Keratinocyte (primary cell): ENCODE data around the gene RPL34. TPM values are rescaled to one million over a fixed set of nuclear protein-coding genes. Genes with fewer than 3 reads are reported as not detected.

Experiments used
- DNase-seq: peaks from one replicate; pipeline ENCODE4 v3.0.0-alpha.2; 2011; ENCODE audit warnings: low read depth, missing footprints, low spot score
- FAIRE-seq: peaks from 2 replicates; lab custom pipeline; 2011; peaks lifted over from hg19 to GRCh38; lab: Jason Lieb, UNC
- H2AFZ ChIP-seq: 2 replicates; pipeline ENCODE4 v1.6.0; 2012; ENCODE audit warnings: low read length, control low read depth, inconsistent platforms; ENCODE audit not compliant: control insufficient read depth
- H3K27ac ChIP-seq: 2 replicates; pipeline ENCODE4 v1.5.1; 2011; ENCODE audit warnings: low read length; ENCODE audit not compliant: control insufficient read depth, insufficient read depth
- H3K27me3 ChIP-seq: 3 replicates; pipeline ENCODE4 v1.6.0; 2011; ENCODE audit warnings: low read length; ENCODE audit not compliant: control insufficient read depth, insufficient read depth; ENCODE audit errors: extremely low read depth
- H3K36me3 ChIP-seq, 2 experiments: 2 replicates in 1 of 2; 3 replicates in 1 of 2; pipeline ENCODE4 v1.5.1; 2011; ENCODE audit warnings: low read length in 2 of 2, mild to moderate bottlenecking in 1 of 2; ENCODE audit not compliant: control insufficient read depth in 2 of 2, insufficient read depth in 2 of 2; ENCODE audit errors: extremely low read depth in 1 of 2
- H3K4me1 ChIP-seq: 3 replicates; pipeline ENCODE4 v1.5.1; 2011; ENCODE audit warnings: low read length; ENCODE audit not compliant: control insufficient read depth, insufficient read depth; ENCODE audit errors: extremely low read depth
- H3K4me2 ChIP-seq: 3 replicates; pipeline ENCODE4 v1.6.0; 2011; ENCODE audit warnings: low read depth, low read length; ENCODE audit not compliant: control insufficient read depth, insufficient read depth; ENCODE audit errors: extremely low read depth
- H3K4me3 ChIP-seq, 3 experiments: fragments of 200-600 bp in 1 of 3; sonication (generic) in 1 of 3; 2 replicates in 2 of 3; 3 replicates in 1 of 3; pipeline ENCODE4 v1.5.1; 2011 to 2016; ENCODE audit warnings: low read length in 3 of 3, mild to moderate bottlenecking in 3 of 3, control low read depth in 2 of 3, inconsistent platforms in 1 of 3, low read depth in 1 of 3, mixed read lengths in 1 of 3, mixed run types in 1 of 3, moderate library complexity in 1 of 3; ENCODE audit not compliant: control insufficient read depth in 2 of 3, insufficient read depth in 2 of 3; ENCODE audit errors: extremely low read depth in 1 of 3
- H3K79me2 ChIP-seq: 2 replicates; pipeline ENCODE4 v1.6.0; 2012; ENCODE audit warnings: low read length; ENCODE audit not compliant: control insufficient read depth, insufficient read depth
- H3K9ac ChIP-seq: 3 replicates; pipeline ENCODE4 v1.6.0; 2011; ENCODE audit warnings: low read length; ENCODE audit not compliant: control insufficient read depth, insufficient read depth; ENCODE audit errors: extremely low read depth
- H3K9me1 ChIP-seq: 3 replicates; pipeline ENCODE4 v1.6.0; 2011; ENCODE audit warnings: low read length; ENCODE audit not compliant: control insufficient read depth, insufficient read depth; ENCODE audit errors: extremely low read depth
- H3K9me3 ChIP-seq: 2 replicates; pipeline ENCODE4 v1.5.1; 2012; ENCODE audit warnings: low read depth, low read length; ENCODE audit not compliant: control insufficient read depth
- H4K20me1 ChIP-seq: 3 replicates; pipeline ENCODE4 v1.6.0; 2011; ENCODE audit warnings: low read length; ENCODE audit not compliant: control insufficient read depth, insufficient read depth; ENCODE audit errors: extremely low read depth
- EZH2 ChIP-seq: IDR thresholded peaks from one replicate; pipeline ENCODE4 v1.6.1; 2012; ENCODE audit warnings: inconsistent platforms, mild to moderate bottlenecking, low read length, moderate library complexity
- dilution Hi-C: fragments of 300-500 bp; cut with MboI; formaldehyde crosslinking; loops from one replicate; pipeline ENCODE4 v1.7.0; 2020; ENCODE audit warnings: low sequenced_read_pairs; ENCODE audit not compliant: extremely low pct_ligation_motif_present
- polyA plus RNA-seq, 5 experiments: library from polyadenylated mRNA; depleted of rRNA in 3 of 5; stranded (reverse) in 3 of 5; stranded (forward) in 1 of 5; unstranded in 1 of 5; fragments of >200 nt; gene quantifications; 1 replicate in 1 of 5; 2 replicates in 3 of 5; 3 replicates in 1 of 5; pipeline versions ENCODE4 v1.2.1 to v1.2.3, GENCODE V29; 2011 to 2012; ENCODE audit warnings: missing spikeins in 2 of 5, low read depth in 1 of 5, low replicate concordance in 1 of 5
- TF ChIP-seq, protein P1 (sequence below), 3 experiments: IDR thresholded peaks in 1 of 3; conservative IDR thresholded peaks in 1 of 3; optimal IDR thresholded peaks in 1 of 3; 2 replicates in 2 of 3; 3 replicates in 1 of 3; pipeline versions ENCODE3 to v1.5.1; 2011; ENCODE audit warnings: low read length in 3 of 3, mild to moderate bottlenecking in 3 of 3, moderate library complexity in 2 of 3, control low read depth in 1 of 3, inconsistent platforms in 1 of 3; ENCODE audit not compliant: insufficient read depth in 2 of 3; ENCODE audit errors: extremely low read depth in 1 of 3

Gene RPL34
- polyA plus RNA-seq, 1 donor (not counting 4 experiments of a cell fraction or from before 2014, with no cell fraction given): 3,164 TPM

- Histone ChIP-seq H3K79me2 (no peaks in the 10 kb centered on the region), H3K36me3 (no peaks in the 10 kb centered on the region), H2AFZ (no peak overlapping the region), H3K4me1 (peaks cover 4% of the 10 kb centered on the region), H3K9me3 (no peaks in the 10 kb centered on the region), H3K9me1 (no peaks in the 10 kb centered on the region), H3K9ac (no peak overlapping the region), H3K4me3 (no peak overlapping the region), H3K27me3 (no peaks in the 10 kb centered on the region), H3K4me2 (no peak overlapping the region), H3K27ac (no peak overlapping the region), H4K20me1 (no peaks in the 10 kb centered on the region)
- FAIRE-seq (no peak), DNase-seq (no peak)
- TF ChIP-seq, protein P1, sequence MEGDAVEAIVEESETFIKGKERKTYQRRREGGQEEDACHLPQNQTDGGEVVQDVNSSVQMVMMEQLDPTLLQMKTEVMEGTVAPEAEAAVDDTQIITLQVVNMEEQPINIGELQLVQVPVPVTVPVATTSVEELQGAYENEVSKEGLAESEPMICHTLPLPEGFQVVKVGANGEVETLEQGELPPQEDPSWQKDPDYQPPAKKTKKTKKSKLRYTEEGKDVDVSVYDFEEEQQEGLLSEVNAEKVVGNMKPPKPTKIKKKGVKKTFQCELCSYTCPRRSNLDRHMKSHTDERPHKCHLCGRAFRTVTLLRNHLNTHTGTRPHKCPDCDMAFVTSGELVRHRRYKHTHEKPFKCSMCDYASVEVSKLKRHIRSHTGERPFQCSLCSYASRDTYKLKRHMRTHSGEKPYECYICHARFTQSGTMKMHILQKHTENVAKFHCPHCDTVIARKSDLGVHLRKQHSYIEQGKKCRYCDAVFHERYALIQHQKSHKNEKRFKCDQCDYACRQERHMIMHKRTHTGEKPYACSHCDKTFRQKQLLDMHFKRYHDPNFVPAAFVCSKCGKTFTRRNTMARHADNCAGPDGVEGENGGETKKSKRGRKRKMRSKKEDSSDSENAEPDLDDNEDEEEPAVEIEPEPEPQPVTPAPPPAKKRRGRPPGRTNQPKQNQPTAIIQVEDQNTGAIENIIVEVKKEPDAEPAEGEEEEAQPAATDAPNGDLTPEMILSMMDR (optimal IDR thresholded peaks at IDR 0.05 in 1 of 3, IDR thresholded peaks at IDR 0.05 in 1 of 3, conservative IDR thresholded peaks at IDR 0.05 in 1 of 3; ENCODE audit: extremely low read depth in 1 of 3, insufficient read depth in 2 of 3, low read length in 3 of 3): no peak
- TF ChIP-seq EZH2: no peak
- dilution Hi-C loops: no loop called here
These were observed 18.2 kb upstream of the RPL34 start for GRCh38 chr4:108602163-108602562.

GRCh38 chr4:108607079-108607815 is 13.1 kb upstream of the RPL34 start:
- H3K4me2 ChIP-seq: no peak overlapping the region
- no peaks in the 10 kb centered on the region for H3K36me3 ChIP-seq
- DNase-seq: no peak
- no peak overlapping the region for H3K9ac ChIP-seq
- no peak overlapping the region for H2AFZ ChIP-seq
- TF ChIP-seq, protein P1 (optimal IDR thresholded peaks at IDR 0.05 in 1 of 3, IDR thresholded peaks at IDR 0.05 in 1 of 3, conservative IDR thresholded peaks at IDR 0.05 in 1 of 3; ENCODE audit: extremely low read depth in 1 of 3, insufficient read depth in 2 of 3, low read length in 3 of 3): no peak
- no peak for TF ChIP-seq EZH2
- FAIRE-seq: no peak
- H3K9me3 ChIP-seq: no peaks in the 10 kb centered on the region
- no peaks in the 10 kb centered on the region for H3K4me1 ChIP-seq
- H3K27me3 ChIP-seq: no peaks in the 10 kb centered on the region
- dilution Hi-C loops: no loop called here
- H3K27ac ChIP-seq: no peak overlapping the region
- H3K9me1 ChIP-seq: no peaks in the 10 kb centered on the region
- no peak overlapping the region for H3K4me3 ChIP-seq
- H4K20me1 ChIP-seq: no peaks in the 10 kb centered on the region
- no peaks in the 10 kb centered on the region for H3K79me2 ChIP-seq
